HG03439 (cell line): ENCODE data around the gene DDX20.

Experiments
- ATAC-seq: cut with Tn5 transposase; IDR thresholded peaks from one replicate; pipeline ENCODE4 v1.9.1; 2021; ENCODE audit warnings: mild to moderate bottlenecking, moderate library complexity; ENCODE audit not compliant: unreplicated experiment

Gene DDX20

DNA sequence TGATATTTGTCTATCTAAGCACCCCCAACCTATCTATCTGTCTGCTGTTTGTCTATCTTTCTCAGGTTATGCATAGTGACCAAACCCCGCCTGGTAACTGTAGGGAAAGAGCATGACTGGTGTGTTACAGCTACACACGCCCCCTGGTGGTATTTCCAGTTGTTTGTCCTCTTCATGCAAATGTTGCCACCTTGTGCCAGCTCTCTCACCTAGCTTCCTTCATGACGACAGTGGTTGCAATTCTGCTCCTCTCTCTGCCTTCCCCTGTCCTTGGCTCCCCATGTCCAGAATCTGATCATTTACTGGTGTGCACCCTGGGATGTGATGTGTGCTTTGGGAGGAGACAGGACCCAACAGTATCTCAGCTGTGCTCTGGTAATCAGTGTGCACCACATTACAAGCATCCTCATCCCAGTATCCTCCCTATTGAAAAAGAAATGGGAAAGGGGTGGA lies 8.4 kb upstream of the DDX20 start:
- no peak for ATAC-seq

DNA sequence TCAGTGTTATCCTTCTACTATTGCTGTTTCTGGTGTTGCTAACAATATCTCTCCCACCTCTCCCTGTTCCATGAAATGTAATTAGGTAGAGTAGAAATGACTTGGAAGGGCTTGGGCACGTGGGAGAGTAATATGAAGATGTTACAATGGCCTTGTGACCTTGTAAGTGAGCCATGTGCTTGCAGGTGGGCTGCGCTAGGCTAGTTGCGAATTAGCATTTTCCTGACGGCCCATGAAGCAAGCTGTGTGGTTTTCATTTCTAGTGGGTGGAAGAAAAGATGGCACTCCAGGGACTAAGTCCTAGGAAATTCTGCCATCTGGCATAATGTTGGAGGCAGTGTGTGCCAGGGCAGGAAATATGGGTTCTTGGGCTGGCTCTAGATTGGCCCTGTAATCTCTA lies 7.8 kb upstream of the DDX20 start:
- no peak for ATAC-seq

DNA sequence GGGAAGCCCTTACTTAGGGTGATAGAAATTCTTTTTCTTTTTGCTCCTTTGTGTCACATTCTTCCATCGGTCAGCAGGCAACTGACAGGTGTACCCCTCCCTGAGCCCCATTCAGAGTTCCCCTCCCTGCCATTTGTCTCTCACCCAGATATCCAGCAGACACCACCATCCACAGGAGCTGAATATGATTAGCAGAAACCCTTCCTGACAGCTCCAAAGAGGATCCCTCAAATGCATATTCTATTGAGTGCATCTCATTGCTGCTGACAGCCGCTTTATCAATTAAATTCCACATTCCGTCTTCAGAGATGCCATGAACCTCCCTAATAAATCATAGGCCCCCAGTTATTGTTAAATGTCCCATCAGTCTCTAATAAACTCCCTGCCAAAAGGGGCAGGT lies 6.1 kb upstream of the DDX20 start:
- no peak for ATAC-seq

DNA sequence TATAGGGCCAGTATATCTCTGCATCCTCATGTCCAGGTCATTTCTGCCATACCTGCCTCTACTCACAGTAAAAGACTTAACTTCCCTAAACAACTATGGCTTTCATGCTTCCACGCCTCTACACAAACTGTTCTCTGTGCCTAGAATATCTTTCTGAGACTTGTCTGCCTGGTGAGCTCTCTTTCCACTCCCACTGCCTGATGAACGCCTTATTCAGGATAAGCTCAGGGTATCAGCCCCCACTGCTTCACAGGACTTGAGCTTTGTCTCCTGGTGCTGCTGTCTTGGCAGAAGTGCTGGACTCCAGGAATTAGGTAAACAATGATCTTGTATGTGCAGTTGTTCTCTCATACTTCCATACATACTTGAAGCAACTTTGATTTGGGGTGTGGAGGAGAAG lies 4.8 kb upstream of the DDX20 start:
- ATAC-seq, result no peak

DNA sequence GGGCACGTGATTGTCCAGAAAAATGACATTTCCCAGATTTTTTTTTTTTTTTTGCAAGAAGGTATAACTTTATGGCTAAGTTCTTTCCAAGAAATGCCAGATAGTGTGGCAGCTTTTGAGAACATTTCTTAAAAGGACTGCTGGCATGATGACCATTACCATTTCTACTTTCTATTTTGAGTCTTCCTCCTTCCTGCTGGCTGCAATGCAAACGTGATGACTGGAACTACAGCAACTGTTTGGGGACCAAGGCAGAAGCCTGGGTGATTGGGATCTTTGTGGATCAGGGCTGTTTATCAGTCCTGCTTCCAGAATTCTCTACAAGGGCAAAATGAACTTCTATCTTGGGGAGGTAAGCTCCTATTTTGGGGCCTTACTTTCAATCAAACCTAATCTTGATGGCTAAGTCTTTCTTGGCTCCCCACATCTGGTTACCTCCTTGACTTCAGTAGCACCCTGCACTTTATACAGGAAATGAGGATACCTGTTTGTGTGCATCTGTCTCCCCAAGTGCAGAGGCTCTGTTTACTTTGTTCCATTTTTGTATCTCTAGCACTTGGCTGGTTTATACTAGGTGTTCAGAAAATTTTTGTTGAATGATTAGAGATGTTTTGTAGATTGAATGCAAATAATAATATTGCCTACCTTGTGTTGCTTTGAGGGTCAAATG lies 3.7 kb upstream of the DDX20 start:
- no peak for ATAC-seq

DNA sequence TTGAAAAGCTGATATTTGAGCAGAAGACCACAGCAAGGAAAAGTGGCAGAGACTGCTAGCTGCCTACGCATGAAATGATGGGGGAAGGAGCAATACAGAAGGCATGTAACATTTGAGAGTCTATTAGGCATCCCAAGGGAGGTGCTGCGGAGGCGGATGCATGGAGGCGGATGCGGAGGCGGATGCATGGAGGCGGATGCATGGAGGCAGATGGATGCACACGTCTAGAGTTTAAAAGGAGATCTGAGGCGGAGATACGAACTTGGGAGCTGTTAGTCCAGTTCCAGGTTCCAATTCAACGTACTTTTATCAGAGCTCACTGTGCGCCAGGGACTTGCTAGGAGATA lies 744 bp upstream of the DDX20 start:
- ATAC-seq, result peak; percentile 5

DNA sequence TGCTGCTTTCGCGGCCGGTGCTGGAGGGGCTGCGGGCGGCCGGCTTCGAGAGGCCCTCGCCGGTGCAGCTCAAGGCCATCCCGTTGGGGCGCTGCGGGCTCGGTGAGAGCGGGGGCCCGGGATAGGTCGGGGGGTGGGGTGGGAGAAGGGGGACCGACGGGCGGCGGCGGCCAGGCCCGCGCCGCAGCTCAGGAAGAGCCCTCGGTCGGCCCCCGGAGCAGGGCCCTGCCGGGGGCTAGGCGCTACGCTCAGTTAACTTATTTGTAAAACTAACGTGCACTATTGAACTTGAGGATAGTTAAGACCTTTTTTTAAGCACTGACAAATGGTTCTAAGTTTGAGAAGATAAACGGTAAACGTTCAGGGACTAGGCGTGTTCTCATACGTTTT lies 418 bp downstream of the DDX20 start:
- peak; percentile 4 for ATAC-seq

DNA sequence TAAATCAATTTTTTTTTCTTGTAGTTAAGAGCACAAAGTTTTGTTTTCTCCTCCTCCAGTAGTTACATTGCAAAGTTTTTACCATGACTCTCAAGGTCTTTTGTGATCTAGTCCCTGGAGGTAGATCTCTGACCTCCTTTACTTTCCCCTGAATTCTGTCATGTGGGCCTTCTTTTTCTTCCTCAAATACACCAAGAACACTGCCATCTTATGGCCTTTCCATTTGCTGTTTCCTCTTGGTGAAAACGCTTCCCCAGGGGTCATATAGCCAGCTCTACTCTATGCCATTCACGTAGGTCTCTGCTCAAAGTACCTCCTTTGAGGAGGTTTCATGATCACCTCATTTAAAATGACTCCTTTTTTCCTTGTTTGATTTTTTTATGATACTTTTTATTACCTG lies 2.7 kb downstream of the DDX20 start:
- no peak for ATAC-seq

DNA sequence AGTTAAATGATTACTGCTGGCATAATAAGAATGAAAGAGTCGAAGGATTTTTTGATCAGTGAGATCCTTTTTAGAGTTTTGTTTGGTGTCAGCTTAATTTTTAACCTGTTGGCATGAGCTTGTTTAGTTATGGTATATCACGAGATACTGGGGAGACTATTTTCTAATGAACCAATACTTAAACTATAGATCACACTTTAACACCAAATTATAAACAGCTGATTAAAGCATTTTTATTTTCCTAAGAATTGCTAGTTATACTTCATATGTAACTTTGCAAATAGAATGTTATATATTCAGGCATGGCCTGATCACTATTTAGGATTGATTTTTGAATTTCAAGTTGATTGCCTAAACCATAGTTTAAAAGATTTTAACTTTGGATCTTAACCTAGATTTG lies 6.0 kb downstream of the DDX20 start:
- ATAC-seq, result no peak

DNA sequence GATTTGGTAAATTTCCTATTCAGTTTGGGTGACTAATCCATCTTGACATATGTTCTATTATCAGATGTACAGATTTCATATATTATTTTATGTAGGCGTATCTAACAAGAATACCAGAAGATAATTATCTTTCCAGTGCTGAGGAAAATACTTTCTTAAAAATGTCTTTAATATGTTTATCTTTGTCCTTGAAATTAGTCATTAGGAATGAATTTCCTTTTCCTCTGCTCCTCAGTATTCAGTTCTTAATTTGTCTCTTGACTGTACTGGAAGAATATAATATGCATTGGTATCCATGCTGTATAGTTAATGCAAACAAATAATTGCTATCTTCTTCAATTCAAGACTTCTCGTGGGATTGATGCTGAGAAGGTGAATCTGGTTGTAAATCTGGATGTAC lies 6.6 kb downstream of the DDX20 start:
- no peak for ATAC-seq

DNA sequence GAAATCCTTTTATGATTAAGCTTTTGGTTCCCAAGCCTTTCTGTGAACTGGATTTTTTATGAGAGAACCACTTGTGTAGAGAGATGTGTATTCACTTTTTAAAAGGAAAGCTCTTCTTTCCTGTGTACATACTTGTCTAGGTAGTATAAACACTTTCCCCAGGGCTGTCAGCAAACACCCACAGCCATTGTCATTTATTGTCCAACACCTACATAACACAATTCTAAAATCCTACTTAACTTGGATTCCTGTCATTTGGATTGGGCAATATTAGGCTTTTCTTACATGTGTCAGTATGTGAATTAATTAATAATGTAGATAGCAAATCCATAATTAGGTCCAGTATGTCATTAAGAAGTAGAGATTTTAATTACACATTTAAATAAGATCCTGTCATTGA lies 12.3 kb downstream of the DDX20 start:
- no peak for ATAC-seq

DNA sequence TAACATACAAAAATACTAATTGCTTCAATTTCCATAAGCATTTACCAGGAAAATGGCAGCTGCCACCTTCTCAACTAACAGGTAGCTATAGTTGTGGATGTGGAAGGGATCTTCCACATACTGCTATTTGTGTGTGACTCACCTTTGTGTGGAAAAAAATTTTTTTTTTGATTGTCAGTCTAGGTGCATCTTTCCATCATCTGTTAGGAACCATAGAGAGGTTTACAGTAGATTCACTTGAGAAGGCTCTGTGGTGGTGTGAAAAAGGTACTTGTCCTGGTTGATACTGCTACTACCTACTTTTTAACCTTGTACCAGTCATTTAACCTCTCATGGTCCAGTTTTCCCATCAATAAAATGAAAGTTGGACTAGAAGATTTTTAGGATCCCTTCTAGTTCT lies 12.9 kb downstream of the DDX20 start:
- ATAC-seq, result no peak

DNA sequence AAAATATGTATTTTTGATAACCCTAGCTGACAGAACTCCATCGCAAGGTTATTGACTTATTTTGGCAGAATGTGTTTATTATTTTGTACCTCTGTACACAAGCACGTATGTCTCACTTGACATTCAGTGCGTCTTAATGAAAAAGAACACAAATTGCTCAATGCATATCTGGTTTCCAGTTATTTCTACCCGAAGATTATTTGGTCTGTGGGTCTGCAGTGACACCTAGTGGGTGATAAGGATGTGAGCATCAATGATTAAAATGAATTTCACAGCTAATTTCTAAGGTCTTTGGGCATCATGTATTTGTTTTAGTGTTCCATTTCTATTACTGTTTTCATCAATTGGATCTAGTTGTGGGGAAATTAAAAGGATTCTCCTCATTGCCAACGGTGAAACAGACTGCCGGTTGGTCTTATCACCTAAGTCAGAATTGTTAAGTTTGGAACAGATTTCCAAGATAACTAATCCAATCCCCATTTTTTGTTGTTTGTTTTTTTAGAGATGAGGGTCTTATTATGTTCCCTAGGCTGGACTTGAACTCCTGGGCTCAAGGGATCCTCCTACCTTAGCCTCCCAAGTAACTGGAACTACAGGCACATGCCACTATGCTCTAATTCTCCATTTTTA lies 13.9 kb downstream of the DDX20 start:
- ATAC-seq, result no peak

DNA sequence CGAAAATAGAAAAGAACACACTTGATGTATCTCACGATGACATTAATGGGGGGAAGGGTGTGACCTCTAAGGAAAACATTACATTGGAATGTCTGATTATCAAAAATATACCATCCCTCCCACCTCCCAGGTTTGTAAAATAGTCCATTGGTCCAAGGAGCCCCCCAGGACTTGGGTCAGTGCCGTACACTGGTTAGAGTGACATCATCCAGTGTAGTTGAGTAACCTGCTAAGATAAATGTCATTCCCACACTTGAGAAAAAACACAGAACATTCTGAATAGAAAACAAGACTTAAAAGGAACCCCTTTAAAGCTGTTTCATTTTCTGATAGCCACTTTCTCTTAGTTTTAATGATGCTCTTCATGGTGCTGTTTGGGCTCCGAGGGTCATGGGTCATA lies 15.2 kb downstream of the DDX20 start:
- no peak for ATAC-seq

DNA sequence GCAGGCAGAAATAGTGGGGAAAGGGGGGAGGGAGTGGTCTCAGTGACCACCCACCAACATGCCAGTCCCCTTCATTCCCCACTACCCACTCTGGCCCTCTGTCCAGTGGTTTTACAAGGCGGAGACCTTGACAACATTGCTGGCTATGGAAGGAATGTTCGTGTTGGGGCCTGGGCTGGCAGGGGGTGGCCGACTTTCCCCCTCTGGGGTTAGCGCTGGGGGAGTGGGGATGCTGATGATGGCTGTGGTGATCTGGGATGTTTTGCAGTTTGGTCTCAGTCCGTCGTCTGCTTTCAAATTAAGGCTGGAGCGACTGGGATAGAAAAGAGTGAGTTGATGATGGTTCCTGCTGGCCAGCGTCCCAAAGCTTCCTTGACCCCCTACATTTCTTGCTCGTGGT lies 20.3 kb downstream of the DDX20 start:
- ATAC-seq, result no peak

DNA sequence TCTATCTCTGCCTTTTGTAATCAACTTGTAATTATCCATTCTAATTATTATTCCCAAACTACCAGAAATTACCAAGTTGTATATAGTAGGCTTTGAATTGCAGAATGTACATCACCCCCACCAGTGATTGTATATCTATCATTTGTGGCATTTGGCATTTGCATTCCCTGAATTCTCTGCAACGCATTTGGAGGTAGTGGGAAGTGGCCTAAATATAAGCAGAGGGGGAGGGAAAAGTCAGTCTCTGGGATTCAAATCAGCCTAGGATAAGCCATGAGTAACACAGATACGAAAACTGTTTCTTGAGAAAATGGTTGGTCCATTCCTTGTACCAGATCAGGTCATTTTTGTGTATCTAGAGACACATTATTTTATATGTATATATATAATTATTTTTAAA lies 20.7 kb downstream of the DDX20 start:
- no peak for ATAC-seq

DNA sequence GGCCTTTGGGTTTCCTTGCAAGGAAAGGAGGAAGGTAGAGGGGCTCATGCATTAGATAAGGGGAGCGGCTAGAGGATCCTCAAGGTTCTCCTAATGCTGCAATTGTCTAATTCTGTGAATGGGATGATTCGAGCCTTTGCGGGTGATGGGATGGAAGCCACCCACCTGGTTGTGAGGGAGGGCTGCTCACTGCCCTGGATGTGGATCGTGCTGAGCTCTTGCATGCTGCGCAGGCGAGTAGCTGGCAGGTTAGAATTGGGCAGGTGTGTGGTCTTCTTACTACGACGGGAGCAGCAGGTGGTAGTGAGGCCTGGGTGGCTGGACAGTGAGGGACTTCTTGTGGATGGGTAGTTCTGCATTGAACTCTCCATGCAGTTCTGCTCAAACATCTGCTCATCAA lies 21.2 kb downstream of the DDX20 start:
- ATAC-seq, result no peak

DNA sequence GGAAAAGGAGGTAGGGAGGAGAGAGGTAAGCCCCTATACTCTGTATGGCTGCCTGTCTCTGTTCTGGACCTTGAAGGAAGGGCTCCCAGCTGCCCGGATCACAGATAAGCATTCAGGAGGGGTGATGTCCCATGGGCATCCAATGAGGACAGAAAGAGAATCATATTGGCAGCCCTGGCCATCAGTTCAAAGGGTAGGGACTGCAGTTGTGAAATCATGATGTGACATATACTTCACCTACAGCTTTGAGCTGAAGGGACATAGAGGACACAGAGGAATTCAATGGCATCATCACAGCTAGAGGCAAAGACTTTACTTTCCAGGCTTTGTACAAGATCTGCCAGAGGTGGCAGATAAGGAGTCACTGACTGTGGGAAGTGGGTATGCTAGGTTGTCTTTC lies 21.6 kb downstream of the DDX20 start:
- no peak for ATAC-seq

DNA sequence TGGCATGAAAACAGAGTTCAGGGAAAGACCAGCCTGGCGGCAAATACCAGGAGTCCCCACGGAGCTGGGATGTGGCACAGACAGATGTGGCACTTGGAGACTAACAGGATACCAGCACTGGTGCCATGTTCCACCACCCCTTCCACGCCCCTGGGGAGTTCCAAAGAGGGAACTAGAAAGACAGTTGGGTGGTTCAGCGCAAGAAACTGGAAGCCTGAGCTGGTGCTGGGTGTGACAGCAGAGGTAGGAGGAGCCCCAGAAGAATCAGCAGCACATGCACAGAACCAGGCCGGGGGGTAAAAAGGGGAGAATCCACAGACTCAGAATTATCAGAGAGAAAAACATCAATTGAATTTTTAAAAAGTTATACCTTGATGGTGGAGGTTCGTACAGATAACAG lies 22.4 kb downstream of the DDX20 start:
- no peak for ATAC-seq

DNA sequence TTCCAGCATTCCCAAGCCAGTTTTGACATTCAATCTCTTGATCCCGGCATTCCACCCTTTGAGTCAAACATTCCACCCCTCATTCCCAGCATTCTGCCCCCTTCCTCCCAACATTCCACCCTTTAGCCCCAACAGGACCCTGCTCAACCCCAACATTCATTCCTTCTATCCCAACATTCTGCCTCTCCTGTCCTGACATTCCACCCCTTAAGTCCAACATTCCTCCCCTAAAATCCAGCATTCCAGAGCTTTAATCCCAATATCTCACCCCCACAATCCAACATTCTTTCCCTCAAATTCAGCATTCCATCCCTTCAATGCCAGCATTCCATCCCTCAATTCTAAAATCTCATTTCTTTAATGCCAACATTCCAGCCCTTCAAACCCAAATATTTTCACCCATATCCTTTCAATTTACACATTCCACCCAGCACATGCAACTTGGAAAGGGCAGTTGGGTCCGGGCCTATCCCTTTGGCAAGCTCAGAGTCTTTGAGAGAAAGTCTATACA lies 22.9 kb downstream of the DDX20 start:
- ATAC-seq, result no peak

DNA sequence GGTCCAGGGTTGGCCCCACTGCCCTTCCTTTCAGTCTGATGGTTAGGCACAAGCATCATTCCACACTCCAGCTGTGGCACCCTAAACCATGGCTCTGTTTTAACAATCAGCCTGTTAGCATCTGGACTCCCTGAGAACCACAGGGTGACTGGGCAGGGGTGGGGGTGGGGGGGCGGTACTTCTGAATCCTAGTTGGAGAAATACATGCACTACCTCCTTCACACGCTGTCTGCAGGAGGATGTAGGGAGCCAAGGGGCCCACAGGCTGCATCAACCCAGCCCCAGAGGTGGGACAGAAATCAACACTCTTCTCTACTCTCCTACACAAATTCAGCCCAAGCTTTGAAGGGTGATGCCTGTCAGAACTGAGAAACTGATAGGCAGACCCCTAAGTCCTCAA lies 23.8 kb downstream of the DDX20 start:
- no peak for ATAC-seq

DNA sequence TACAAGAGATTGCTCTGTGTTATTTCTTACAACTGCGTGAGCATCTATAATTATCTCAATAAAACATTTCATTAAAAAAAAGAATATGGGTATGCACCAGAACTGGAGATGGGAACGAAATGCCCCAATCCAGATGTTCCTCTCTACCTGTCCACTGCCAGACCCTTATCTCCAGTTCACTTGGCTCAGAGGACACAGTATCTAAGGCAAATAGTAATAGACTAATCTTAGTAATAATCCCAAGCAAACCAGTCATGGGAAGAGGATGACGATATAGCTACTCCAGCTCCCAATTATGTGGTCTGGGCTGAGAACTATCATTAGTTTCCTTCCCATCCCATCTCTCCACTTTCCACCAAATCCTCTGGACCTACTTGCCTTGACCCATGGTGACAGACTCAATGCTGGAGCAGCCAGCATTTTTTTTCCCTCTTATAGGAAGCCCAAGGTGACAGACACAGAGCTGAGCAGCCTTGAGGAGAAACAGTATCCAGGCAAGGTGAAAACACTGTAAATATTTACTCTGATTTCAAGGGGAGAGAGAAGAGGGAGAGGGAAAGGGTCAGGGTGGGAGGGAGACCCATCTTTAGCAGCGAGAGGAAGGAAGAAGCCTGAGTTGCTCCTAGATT lies 28.7 kb downstream of the DDX20 start:
- ATAC-seq, result no peak
